OCI-LY7 (cell line): Measurements from ENCODE around the gene CDSN. TPM values are rescaled to one million over a fixed set of nuclear protein-coding genes. Genes with fewer than 3 reads are reported as not detected.
"Not testable (repeated sequence)": the region's sequence is repeated elsewhere in the genome, so short reads cannot be mapped to it uniquely, and the experiment has no call there.

Experiments used
- BruUV-seq: library from RNA; stranded (reverse); fragments of 400-500 nt; replicated peaks from 2 replicates; lab custom pipeline; 2021; lab: Mats Ljungman, UMichigan
- CTCF ChIA-PET: fragments of 300-600 bp; sonication (Branson Sonifier 250); formaldehyde crosslinking; loops from one replicate; lab custom pipeline; 2022; ENCODE audit warnings: antibody characterized with exemption; ENCODE audit not compliant: unreplicated experiment; lab: Charles Lee
- POLR2A ChIA-PET: fragments of 300-600 bp; sonication (Branson Sonifier 250); formaldehyde crosslinking; loops from one replicate; lab custom pipeline; 2022; ENCODE audit warnings: antibody characterized with exemption; lab: Charles Lee
- DNase-seq: peaks from one replicate; pipeline ENCODE4 v3.0.0-alpha.2; 2015; ENCODE audit warnings: low spot score
- H2AFZ ChIP-seq: fragments of 200-600 bp; sonication (generic), shearing (Covaris generic); 2 replicates; pipeline ENCODE4 v1.6.1; 2014; ENCODE audit warnings: mild to moderate bottlenecking, antibody characterized with exemption, low read length, moderate library complexity
- H3K27ac ChIP-seq: fragments of 200-600 bp; sonication (generic); 2 replicates; pipeline ENCODE4 v1.5.1; 2014; ENCODE audit warnings: mixed run types, low read depth, mild to moderate bottlenecking, moderate library complexity, low read length, inconsistent platforms; ENCODE audit not compliant: poor library complexity, severe bottlenecking
- H3K36me3 ChIP-seq: fragments of 200-600 bp; sonication (generic); 2 replicates; pipeline ENCODE4 v1.6.1; 2014; ENCODE audit warnings: mild to moderate bottlenecking, antibody characterized with exemption, low read length, moderate library complexity, mixed read lengths; ENCODE audit not compliant: insufficient read depth
- H3K4me1 ChIP-seq: fragments of 200-600 bp; sonication (generic); 2 replicates; pipeline ENCODE4 v1.5.1; 2014; ENCODE audit warnings: mild to moderate bottlenecking, low read length; ENCODE audit not compliant: insufficient read depth, poor library complexity, severe bottlenecking
- H3K4me2 ChIP-seq: fragments of 200-600 bp; sonication (generic); 2 replicates; pipeline ENCODE4 v1.6.1; 2014; ENCODE audit warnings: mild to moderate bottlenecking, low read length
- H3K4me3 ChIP-seq: fragments of 200-600 bp; sonication (generic); 2 replicates; pipeline ENCODE4 v1.5.1; 2014; ENCODE audit warnings: mild to moderate bottlenecking, low read depth, low read length; ENCODE audit not compliant: poor library complexity, severe bottlenecking
- H3K79me2 ChIP-seq: fragments of 200-600 bp; sonication (generic); 2 replicates; pipeline ENCODE4 v1.6.1; 2016; ENCODE audit warnings: low read depth, mild to moderate bottlenecking, low read length, moderate library complexity, mixed read lengths; ENCODE audit not compliant: insufficient read depth
- H3K9me2 ChIP-seq: fragments of 200-600 bp; sonication (generic); 2 replicates; pipeline ENCODE4 v1.6.1; 2016; ENCODE audit warnings: mild to moderate bottlenecking, low read length, mixed read lengths; ENCODE audit not compliant: insufficient read depth
- H3K9me3 ChIP-seq: fragments of 200-600 bp; sonication (generic); 2 replicates; pipeline ENCODE4 v1.6.1; 2014; ENCODE audit warnings: mild to moderate bottlenecking, mixed run types, low read length, mixed read lengths
- H4K20me1 ChIP-seq: fragments of 200-600 bp; sonication (generic); 2 replicates; pipeline ENCODE4 v1.6.1; 2014; ENCODE audit warnings: mild to moderate bottlenecking, antibody characterized with exemption, low read length, moderate library complexity, mixed read lengths; ENCODE audit not compliant: insufficient read depth
- CTCF ChIP-seq: fragments of 200-600 bp; sonication (generic); conservative IDR thresholded peaks from 2 replicates; pipeline ENCODE4 v1.5.1; 2014; ENCODE audit warnings: mild to moderate bottlenecking, antibody characterized with exemption, low read length, moderate library complexity, mixed read lengths
- EZH2phosphoT487 ChIP-seq: fragments of 200-600 bp; sonication (generic); IDR thresholded peaks from 2 replicates; pipeline ENCODE4 v1.6.1; 2018; ENCODE audit warnings: low read depth, borderline replicate concordance, mild to moderate bottlenecking, mixed run types, antibody characterized with exemption, low read length, moderate library complexity, mixed read lengths
- intact Hi-C: fragments of 100-400 bp; cut with micrococcal nuclease; formaldehyde crosslinking; loops from one replicate; pipeline ENCODE4 v1.10.0; 2022; ENCODE audit not compliant: unreplicated experiment
- total RNA-seq, 2 experiments: library from RNA; depleted of rRNA in 1 of 2; stranded (reverse); fragments of >200 nt in 1 of 2; shearing (Covaris generic) in 1 of 2; gene quantifications; 2 replicates each; pipeline ENCODE4 v1.2.3, GENCODE V29; 2014 to 2022

The CDSN gene
- total RNA-seq, 2 experiments from 2014 or later = not detected

- POLR2A ChIA-PET = interaction anchor here (0.7 kb wide), 1 partner anchor 798 kb away, joined by 4 read pairs; no protein-coding TSS in a partner anchor
- CTCF ChIA-PET = no interaction called here
- intact Hi-C loops = no loop called here
Measured at GRCh38 chr6:31168606-31169005, 48.4 kb upstream of the CDSN start.

DNA sequence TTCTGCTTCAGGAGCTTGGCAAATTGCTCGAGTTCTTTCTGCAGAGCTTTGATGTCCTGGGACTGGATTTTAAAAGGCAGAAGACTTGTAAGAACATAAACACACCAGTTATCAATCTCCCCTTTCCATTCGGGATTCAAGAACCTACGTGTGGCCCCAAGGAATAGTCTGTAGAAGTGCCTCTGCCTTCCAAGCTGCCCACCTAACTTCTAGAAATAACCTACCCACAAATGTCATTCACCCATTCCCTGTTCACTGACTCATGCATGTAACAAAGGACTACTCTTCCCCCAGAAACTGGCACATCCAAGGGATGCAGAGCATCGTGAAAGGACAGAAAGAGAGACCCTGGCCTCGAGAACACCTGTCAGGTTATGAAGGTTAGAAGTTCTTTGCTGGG is 45.7 kb upstream of the CDSN start:
- Histone ChIP-seq H3K4me2 (no peak overlapping the region), H3K79me2 (no peaks in the 10 kb centered on the region), H4K20me1 (no peaks in the 10 kb centered on the region; the same call in 1 of the 2 replicates), H2AFZ (no peak overlapping the region), H3K36me3 (peaks cover 31% of the 10 kb centered on the region), H3K9me2 (no peaks in the 10 kb centered on the region), H3K4me3 (no peak overlapping the region), H3K9me3 (no peaks in the 10 kb centered on the region), H3K4me1 (peaks cover 30% of the 10 kb centered on the region), H3K27ac (no peak overlapping the region)
- ChIA-PET CTCF (no interaction called here), POLR2A (interaction anchor here (1.0 kb wide), 1 partner anchor 18 kb away, joined by 3 read pairs; no protein-coding TSS in a partner anchor)
- intact Hi-C loops = no loop called here
- no TSS peak for BruUV-seq
- DNase-seq = no peak
- TF ChIP-seq EZH2phosphoT487 = no peak
- no peak for TF ChIP-seq CTCF

More at GRCh38 chr6:31168606-31169005, 48.4 kb upstream of the CDSN start:
- Histone ChIP-seq H3K4me1 (peaks cover 21% of the 10 kb centered on the region), H4K20me1 (no peaks in the 10 kb centered on the region; the same call in 1 of the 2 replicates), H3K79me2 (no peaks in the 10 kb centered on the region), H3K9me3 (no peaks in the 10 kb centered on the region), H3K9me2 (no peaks in the 10 kb centered on the region), H3K27ac (no peak overlapping the region), H3K4me2 (no peak overlapping the region), H2AFZ (no peak overlapping the region), H3K4me3 (no peak overlapping the region), H3K36me3 (peaks cover 5% of the 10 kb centered on the region)
- TF ChIP-seq CTCF (no peak), EZH2phosphoT487 (no peak)
- BruUV-seq = no TSS peak
- DNase-seq = no peak

- H3K79me2 ChIP-seq, intact Hi-C loops, H3K9me3 ChIP-seq, H2AFZ ChIP-seq, BruUV-seq, CTCF ChIA-PET, H3K9me2 ChIP-seq, H4K20me1 ChIP-seq: not testable (repeated sequence)
- peaks cover 38% of the 10 kb centered on the region for H3K36me3 ChIP-seq
- DNase-seq = peak; percentile 63
- POLR2A ChIA-PET = interaction anchor here (1.6 kb wide), 1 partner anchor 27 kb away, joined by 3 read pairs; the partner anchor contains the start of gene PSORS1C2
- H3K4me3 ChIP-seq = peak overlapping the region; percentile 14
- H3K4me1 ChIP-seq = peaks cover 30% of the 10 kb centered on the region
- H3K4me2 ChIP-seq = peak overlapping the region; percentile 78
- peak overlapping the region; percentile 42 for H3K27ac ChIP-seq
Measured at GRCh38 chr6:31165064-31165832, 45.0 kb upstream of the CDSN start.

GRCh38 chr6:31164475-31165063 is 44.3 kb upstream of the CDSN start:
- H2AFZ ChIP-seq, H3K79me2 ChIP-seq, intact Hi-C loops, DNase-seq, H4K20me1 ChIP-seq, H3K9me2 ChIP-seq, BruUV-seq, CTCF ChIA-PET, H3K9me3 ChIP-seq: not testable (repeated sequence)
- H3K36me3 ChIP-seq = peaks cover 45% of the 10 kb centered on the region
- H3K4me1 ChIP-seq = peaks cover 37% of the 10 kb centered on the region
- H3K4me3 ChIP-seq = peak overlapping the region; percentile 14
- POLR2A ChIA-PET = interaction anchor here (1.6 kb wide), 1 partner anchor 26 kb away, joined by 3 read pairs; the partner anchor contains the start of gene PSORS1C2
- peak overlapping the region; percentile 42 for H3K27ac ChIP-seq
- H3K4me2 ChIP-seq = peak overlapping the region; percentile 78
